Heart right ventricle (tissue), 16 donors: ENCODE measurements around the gene ZFP69B. TPM values are rescaled to one million over a fixed set of nuclear protein-coding genes. Genes with fewer than 3 reads are reported as not detected.

Experiments
- ATAC-seq, 8 donors: fragments of 200-7000 bp; cut with Tn5 transposase; one replicate each; pipeline ENCODE4 v1.9.1; 2020; ENCODE audit warnings: mild to moderate bottlenecking in 8 of 8, moderate library complexity in 8 of 8, moderate number of reproducible peaks in 1 of 8
- DNase-seq, 2 donors: peaks; one replicate each; pipeline ENCODE4 v3.0.0-alpha.2; 2020
- H3K27ac ChIP-seq, 10 donors: fragments of 200-600 bp; sonication (generic) in 2 of 10; one replicate each; pipeline versions ENCODE4 v1.5.0 to v1.8.0; 2020 to 2022; ENCODE audit warnings: mild to moderate bottlenecking in 3 of 10
- H3K27me3 ChIP-seq, 7 donors: fragments of 200-600 bp; one replicate each; pipeline ENCODE4 v1.8.0; 2021 to 2022; ENCODE audit warnings: mild to moderate bottlenecking in 2 of 7
- H3K36me3 ChIP-seq, 9 donors: fragments of 200-600 bp; sonication (generic) in 1 of 9; one replicate each; pipeline versions ENCODE4 v1.5.0 to v1.8.0; 2020 to 2022; ENCODE audit warnings: mild to moderate bottlenecking in 2 of 9
- H3K4me1 ChIP-seq, 9 donors: fragments of 200-600 bp; sonication (generic) in 1 of 9; one replicate each; pipeline versions ENCODE4 v1.5.0 to v1.8.0; 2020 to 2022; ENCODE audit warnings: mild to moderate bottlenecking in 4 of 9
- H3K4me3 ChIP-seq, 10 donors: fragments of 200-600 bp; sonication (generic) in 2 of 10; one replicate each; pipeline versions ENCODE4 v1.5.0 to v1.8.0; 2020 to 2022; ENCODE audit warnings: mild to moderate bottlenecking in 7 of 10, moderate library complexity in 2 of 10
- H3K9me3 ChIP-seq, 11 donors: fragments of 200-600 bp in 10 of 11; sonication (generic) in 2 of 11; one replicate each; pipeline versions ENCODE4 v1.5.0 to v1.8.0; 2013 to 2022; ENCODE audit warnings: mild to moderate bottlenecking in 2 of 11, control low read depth in 1 of 11, moderate library complexity in 1 of 11
- CTCF ChIP-seq, 9 donors: fragments of 200-600 bp; sonication (generic) in 2 of 9; IDR thresholded peaks; one replicate each; pipeline versions ENCODE4 v1.5.0 to v1.8.0; 2021 to 2022; ENCODE audit warnings: antibody characterized with exemption in 9 of 9, mild to moderate bottlenecking in 5 of 9, moderate library complexity in 1 of 9
- WGBS, 2 donors: extraction: QIAGEN DNeasy Blood & Tissue Kit; methylation state at CpG; one replicate each; pipeline ENCODE4 v1.1.7; 2013; ENCODE audit warnings: inconsistent platforms in 1 of 2; 5-methylcytosine and 5-hydroxymethylcytosine counted together
- intact Hi-C, 10 donors: fragments of 100-400 bp; cut with DNase I; formaldehyde crosslinking; loops; one replicate each; pipeline versions ENCODE4 v1.11.1 to v1.14.2; 2022
- polyA plus RNA-seq, 2 donors: library from polyadenylated mRNA; stranded (reverse); fragments of 200-250 nt; gene quantifications; one replicate each; pipeline ENCODE4 v1.2.3, GENCODE V29; 2013
- total RNA-seq, 10 donors: library from RNA; stranded (reverse); fragmentation: NEBNext Ultra II Directional in 3 of 10; extraction: Animal tissue kit (Norgen Biotek cat#: 25700) in 3 of 10; gene quantifications; one replicate each; pipeline versions ENCODE4 v1.2.1 to v1.2.4, GENCODE V29; 2021 to 2023
- donor health status: Arrhythmogenic right ventricular cardiomyopathy.
- donor health status: ischemic (EF 13 %, LVEDD 7.1; RV severe dilation, severe dysfunction).
- donor health status: healthy with polysubstance abuse.
- donor health status: DM: no; HTN: yes; CAD: no.
- donor health status: DM: no; HTN: no; CAD: no.
- donor health status: ischemic (EF 25% LVEDD 6.9; RV normal size, moderate dysfunction).
- donor health status: ischemic (EF 25% LVEDD 5.7; RV mildly dilated, moderate dysfunction).
- donor health status: healthy.
- donor health status: DM: yes; HTN: yes; CAD: no.
- donor health status: Ischemic cardiomyopathy.
- donor health status: ischemic (EF 35%, LVEDD 5.7; RV mildly dilated, moderate dysfunction).
- donor health status: nonischemic (EF 11% LVEDD 7.7; RV severe dilation, severe dysfunction).
- donor health status: DM: yes; HTN: yes; CAD: no.
- donor health status: PGD.
- donor health status: ischemic (EF 29% LVEDD 5.4; RV normal size, mild dysfunction).
- donor health status: nonischemic (EF 23%, LVEDD 6.1; RV moderate dilation, normal function).

The ZFP69B gene
- total and polyA plus RNA-seq, 12 donors, result 0.37 to 2.2 (median 1.0) TPM

DNA sequence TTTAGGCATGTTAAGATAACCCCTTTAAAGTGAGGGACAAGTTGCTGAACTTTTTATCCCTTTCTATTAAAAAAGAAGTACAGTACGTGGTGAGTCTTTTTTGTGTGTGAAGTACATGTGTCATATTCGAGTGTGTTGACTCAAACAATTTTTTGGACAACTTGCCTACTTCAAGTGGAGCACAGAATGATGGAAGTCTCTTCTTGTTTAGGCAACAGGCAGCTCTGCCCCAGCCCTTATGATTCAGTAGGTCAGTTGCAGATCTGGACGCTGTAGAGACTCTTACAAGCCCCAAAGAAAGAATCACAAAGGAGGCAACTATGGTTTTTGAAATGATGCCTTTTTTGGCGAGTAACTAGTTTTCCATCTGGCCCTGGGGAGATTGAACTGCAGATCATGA, 14.4 kb upstream of the ZFP69B start:
- Histone ChIP-seq H3K4me3 (no peak overlapping the region), H3K27me3 (no peaks in the 10 kb centered on the region), H3K9me3 (no peaks in the 10 kb centered on the region), H3K36me3 (no peaks in the 10 kb centered on the region), H3K4me1 (peaks cover 0 to 4% (median 0%) of the 10 kb centered on the region in 9 donors), H3K27ac (no peak overlapping the region)
- WGBS, 2 donors, result 82% methylated on average over 4 of the region's 4 CpGs
- intact Hi-C loops, result no loop called here
- no peak for ATAC-seq
- DNase-seq, result no peak
- TF ChIP-seq CTCF (IDR thresholded peaks at IDR 0.05), result no peak

DNA sequence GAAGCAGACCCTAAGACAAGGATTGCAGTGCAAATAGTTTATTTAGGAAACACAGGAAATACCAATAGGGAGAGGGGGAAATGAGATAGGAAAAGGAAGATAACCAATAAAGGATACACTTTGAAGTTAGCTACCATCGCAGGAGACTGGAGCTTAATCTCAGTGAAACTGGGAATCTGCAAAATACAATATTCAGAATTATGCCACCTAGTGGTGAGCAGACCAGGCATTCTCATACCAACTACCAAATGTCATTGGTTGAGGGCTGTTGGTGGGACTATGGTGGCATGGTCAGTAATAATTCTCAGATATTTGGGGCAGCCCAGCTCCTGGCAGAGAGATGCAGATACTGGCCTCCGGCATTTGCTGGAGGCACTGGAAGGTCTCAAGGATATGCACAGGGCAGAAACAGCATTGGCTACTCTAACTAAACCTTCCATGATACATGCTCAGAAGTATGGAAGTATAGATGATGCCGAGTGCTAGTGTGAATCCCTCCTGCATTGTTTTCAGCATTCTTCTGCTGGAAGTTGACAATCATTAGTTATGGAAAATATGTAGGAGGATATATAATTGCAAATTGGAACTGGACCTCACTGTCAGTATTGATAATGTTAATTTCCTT, 11.8 kb upstream of the ZFP69B start:
- peak; percentile 27 to 78 (median 66) for TF ChIP-seq CTCF (IDR thresholded peaks at IDR 0.05)
- Histone ChIP-seq H3K36me3 (no peaks in the 10 kb centered on the region), H3K27ac (no peak overlapping the region), H3K27me3 (no peaks in the 10 kb centered on the region), H3K4me3 (no peak overlapping the region), H3K9me3 (no peaks in the 10 kb centered on the region), H3K4me1 (peaks cover 0 to 4% (median 0%) of the 10 kb centered on the region in 9 donors)
- ATAC-seq, result peak in 2 of 8 donors; percentile 50 to 63
- 51 to 58% methylated on average over 3 of the region's 3 CpGs for WGBS, 2 donors
- DNase-seq, result no peak
- intact Hi-C loops, result no loop called here

DNA sequence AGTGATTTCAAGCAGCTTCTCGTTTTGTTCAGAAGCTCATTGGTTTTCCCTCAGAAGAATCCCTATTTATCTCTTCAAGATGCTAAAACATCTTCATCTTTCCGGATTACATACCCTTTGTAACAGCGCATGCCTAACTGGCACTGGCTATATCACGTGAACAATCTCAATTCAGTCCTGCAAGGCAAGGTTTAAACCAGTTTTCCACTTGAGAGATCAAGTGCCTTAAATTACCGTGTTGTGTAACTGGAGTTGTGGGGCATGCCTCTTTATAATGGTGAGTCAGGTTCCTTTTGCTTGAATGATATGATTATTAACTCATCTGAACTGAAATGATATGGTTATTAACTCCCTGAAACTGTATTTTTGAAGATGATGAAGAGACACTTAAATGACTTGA, 11.0 kb upstream of the ZFP69B start:
- WGBS, 2 donors, result 85 to 87% methylated on average over 5 of the region's 5 CpGs

More for the DNA sequence above, 11.0 kb upstream of the ZFP69B start:
- ATAC-seq (no peak), DNase-seq (no peak)
- no peak overlapping the region for H3K27ac ChIP-seq
- intact Hi-C loops, result no loop called here
- no peak overlapping the region for H3K4me3 ChIP-seq
- H3K27me3 ChIP-seq, result no peaks in the 10 kb centered on the region
- H3K36me3 ChIP-seq, result no peaks in the 10 kb centered on the region
- no peaks in the 10 kb centered on the region for H3K9me3 ChIP-seq
- TF ChIP-seq CTCF (IDR thresholded peaks at IDR 0.05), result no peak
- peaks cover 0 to 4% (median 0%) of the 10 kb centered on the region in 9 donors for H3K4me1 ChIP-seq
